GM12873 (cell line): ENCODE measurements around the gene FFAR3.

Experiments
- TF ChIP-seq, protein P1 (sequence below): IDR thresholded peaks from 2 replicates; pipeline ENCODE4 v1.5.1; 2012; ENCODE audit warnings: low read depth, mild to moderate bottlenecking, moderate library complexity, low read length, control low read depth; ENCODE audit not compliant: insufficient read depth; ENCODE audit errors: missing control alignments

Gene FFAR3

DNA sequence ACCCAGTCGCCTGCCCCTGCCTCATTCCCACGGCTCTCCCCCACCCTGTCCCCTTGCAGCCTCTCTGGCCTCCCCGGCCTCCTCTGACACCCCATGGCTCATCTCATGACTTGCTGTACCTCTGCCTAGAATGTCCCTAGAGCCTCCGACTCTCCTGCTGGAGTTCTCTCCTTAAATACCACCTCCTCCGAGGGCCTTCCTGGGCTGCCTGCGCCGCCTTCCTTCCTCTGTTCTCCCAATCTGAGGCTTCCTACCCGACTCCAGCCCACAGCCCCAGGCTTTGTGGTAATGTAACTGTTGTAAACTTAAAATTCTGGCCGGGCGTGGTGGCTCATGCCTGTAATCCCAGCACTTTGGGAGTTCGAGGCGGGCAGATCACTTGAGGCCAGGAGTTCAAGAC, 40.3 kb downstream of the FFAR3 start:
- TF ChIP-seq, protein P1, sequence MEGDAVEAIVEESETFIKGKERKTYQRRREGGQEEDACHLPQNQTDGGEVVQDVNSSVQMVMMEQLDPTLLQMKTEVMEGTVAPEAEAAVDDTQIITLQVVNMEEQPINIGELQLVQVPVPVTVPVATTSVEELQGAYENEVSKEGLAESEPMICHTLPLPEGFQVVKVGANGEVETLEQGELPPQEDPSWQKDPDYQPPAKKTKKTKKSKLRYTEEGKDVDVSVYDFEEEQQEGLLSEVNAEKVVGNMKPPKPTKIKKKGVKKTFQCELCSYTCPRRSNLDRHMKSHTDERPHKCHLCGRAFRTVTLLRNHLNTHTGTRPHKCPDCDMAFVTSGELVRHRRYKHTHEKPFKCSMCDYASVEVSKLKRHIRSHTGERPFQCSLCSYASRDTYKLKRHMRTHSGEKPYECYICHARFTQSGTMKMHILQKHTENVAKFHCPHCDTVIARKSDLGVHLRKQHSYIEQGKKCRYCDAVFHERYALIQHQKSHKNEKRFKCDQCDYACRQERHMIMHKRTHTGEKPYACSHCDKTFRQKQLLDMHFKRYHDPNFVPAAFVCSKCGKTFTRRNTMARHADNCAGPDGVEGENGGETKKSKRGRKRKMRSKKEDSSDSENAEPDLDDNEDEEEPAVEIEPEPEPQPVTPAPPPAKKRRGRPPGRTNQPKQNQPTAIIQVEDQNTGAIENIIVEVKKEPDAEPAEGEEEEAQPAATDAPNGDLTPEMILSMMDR = no peak

DNA sequence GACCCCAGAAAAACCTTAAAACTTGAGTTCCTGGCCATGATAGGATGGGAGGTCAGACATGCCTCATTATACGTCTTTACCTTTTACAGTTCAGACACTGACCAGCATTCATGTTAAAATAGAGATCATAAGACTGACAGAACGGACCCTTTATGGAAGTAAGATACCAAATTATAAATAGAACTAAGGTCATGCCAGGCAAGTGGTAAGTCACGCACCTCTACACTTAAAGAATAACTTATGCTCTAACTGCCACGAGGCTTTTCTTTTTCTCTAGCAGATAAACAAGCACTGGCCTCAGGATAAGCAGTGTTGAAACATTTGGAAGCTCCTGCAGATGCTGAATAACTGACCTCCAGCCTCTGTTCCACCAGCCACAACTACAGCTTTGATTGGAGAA, 41.0 kb downstream of the FFAR3 start:
- TF ChIP-seq, protein P1 = no peak

DNA sequence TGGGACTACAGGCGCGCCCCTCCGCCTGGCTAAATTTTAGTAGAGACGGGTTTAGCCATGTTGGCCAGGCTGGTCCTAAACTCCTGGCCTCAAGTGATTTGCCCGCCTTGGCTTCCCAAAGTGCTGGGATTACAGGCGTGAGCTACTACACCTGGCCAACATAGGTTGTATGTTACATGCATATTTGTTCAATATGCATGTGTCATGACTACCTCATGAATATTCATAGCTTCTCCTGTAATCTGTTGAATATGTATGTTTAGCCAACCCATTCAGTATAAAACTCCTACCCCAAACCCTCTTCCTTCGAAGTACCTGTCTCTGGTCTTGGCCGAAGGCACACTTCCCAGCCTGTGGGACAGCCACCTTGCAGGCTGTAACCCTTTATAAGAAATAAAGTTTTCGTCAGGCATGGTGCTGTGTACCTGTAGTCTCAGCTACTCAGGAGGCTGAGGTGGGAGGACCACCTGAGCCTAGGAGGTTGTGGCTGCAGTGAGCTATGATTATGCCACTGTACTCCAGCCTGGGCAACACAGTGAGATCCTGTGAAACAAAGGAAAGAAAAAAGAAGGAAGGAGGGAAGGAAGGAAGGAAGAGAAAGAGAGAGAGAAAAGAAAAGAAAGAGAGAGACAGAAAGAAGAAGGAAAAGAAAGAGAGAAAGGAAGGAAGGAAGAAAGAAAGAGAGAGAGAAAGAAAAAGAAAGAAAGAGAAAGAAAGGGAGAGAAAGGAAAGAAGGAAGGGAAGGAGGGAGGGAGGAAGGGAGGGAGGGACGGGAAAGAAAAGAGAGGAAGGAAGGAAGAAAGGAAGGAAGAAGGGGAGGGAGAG, 41.9 kb downstream of the FFAR3 start:
- TF ChIP-seq, protein P1 = no peak

DNA sequence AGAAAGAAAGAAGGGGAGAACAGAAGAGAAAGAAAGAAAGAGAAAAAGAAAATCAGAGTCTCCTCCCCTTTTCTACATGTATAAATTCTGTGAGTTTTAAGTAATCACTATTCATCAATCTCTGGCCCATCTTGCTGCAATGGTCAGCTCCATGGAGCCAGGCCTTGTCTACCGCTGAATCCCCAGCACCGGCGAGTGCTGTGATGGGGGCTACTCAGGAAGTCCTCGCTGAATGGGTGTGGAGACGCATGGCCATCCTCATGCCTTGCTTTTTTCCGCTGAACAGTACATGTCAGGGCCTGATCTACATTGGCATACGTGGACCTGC, 42.5 kb downstream of the FFAR3 start:
- TF ChIP-seq, protein P1 = no peak

DNA sequence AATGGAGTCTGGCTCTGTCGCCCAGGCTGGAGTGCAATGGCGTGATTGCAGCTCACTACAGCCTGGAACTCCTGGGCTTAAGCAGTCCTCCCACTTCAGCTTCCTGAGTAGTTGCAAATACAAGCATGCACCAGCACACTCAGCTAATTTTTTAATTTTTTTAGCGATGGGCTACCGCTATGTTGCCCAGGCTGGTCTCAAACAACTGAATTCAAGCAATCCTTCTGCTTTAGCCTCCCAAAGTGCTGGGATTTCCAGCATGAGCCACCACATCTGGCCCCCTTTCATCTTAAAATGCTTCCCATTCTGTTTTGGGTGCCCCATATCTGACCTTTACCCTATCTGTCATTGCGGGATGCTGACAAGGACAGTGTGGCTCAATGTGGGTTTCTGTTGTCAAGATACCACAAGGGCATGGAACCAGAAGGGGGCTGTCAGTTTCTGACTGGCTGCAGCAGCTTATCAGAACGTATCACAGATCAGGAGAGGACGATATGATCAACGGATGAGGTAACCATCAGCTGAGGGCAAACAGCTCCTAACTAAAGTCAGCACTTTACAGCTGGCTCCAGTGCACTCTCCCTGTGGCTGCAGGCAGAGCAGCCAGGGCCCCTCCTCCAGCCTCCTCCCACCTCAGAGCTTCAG, 45.0 kb downstream of the FFAR3 start:
- TF ChIP-seq, protein P1 = no peak

DNA sequence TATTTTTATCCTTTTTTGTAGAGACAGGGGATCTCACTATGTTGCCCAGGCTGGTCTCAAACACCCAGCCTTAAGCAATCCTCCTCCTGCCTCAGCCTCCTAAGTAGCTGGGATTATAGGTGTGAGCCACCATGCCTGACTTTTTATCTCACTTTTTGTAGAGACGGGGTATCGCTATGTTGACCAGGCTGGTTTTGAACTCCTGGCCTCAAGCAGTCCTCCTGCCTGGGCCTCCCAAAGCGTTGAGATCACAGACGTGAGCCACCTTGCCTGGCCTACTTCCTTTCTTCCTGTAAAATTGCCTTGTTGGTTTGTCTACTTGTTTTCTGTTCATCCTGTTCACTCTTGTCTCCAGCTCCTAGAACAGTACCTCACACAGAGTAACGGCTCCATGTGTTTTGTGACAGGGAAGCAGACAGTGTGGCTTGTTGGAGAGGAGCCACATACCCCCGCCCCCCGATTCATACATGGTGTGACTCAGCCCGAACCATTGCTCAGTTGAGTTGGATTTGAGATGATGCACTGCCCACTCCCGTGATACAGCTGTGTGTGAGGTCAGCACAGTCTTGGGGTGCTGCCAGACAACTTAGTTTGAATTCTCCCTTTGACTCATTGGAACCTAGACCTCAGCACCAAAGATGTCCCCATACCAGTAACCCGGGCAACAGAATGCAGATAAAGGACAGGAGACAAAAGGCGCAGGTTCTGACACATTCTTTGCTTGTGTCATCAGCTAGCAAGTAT, 46.8 kb downstream of the FFAR3 start:
- TF ChIP-seq, protein P1 = no peak

DNA sequence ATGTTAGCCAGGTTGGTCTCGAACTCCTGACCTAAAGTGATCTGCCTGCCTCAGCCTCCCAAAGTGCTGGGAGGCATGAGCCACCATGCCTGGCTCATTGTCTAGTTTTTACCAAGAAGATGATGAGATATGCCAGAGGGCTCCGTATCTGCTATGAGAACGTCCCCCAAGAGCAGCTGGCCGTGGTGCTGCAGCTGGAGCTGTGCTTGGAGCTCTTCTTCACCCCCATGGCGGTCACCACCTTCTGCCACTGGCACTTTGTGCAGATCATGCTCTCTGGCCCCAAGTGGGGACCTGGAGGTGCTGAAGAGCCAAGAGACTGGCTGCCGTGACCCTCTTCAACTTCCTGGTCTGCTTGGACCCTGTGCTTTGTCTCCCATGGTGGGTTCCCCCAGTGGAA, 49.4 kb downstream of the FFAR3 start:
- TF ChIP-seq, protein P1 = no peak
